Dendritic cell treated with granulocyte-macrophage colony-stimulating factor and Interleukin-4, amounts not matched to agents 40 ng/mL and 50 ng/mL, for 4 days (primary cell): ENCODE results near the gene PLA2G3.
"Not testable (repeated sequence)": the region's sequence is repeated elsewhere in the genome, so short reads cannot be mapped to it uniquely, and the experiment has no call there.

Experiments
- H3K27ac Mint-ChIP-seq: one replicate; pipeline ENCODE4 v1.8.0; 2022; ENCODE audit warnings: mild to moderate bottlenecking, mixed read lengths
- H3K27me3 Mint-ChIP-seq: one replicate; pipeline ENCODE4 v1.8.0; 2022; ENCODE audit warnings: mild to moderate bottlenecking, mixed read lengths
- H3K36me3 Mint-ChIP-seq: one replicate; pipeline ENCODE4 v1.8.0; 2022; ENCODE audit warnings: low read depth, mixed read lengths
- H3K4me1 Mint-ChIP-seq: one replicate; pipeline ENCODE4 v1.8.0; 2022; ENCODE audit warnings: low read depth, mixed read lengths
- H3K4me3 Mint-ChIP-seq: one replicate; pipeline ENCODE4 v1.8.0; 2022; ENCODE audit warnings: mild to moderate bottlenecking, moderate library complexity, mixed read lengths
- H3K9me3 Mint-ChIP-seq: one replicate; pipeline ENCODE4 v1.8.0; 2022; ENCODE audit warnings: mixed read lengths
- intact Hi-C: fragments of 100-400 bp; cut with micrococcal nuclease; formaldehyde crosslinking; loops from one replicate; pipeline ENCODE4 v1.15.0; 2022

Gene PLA2G3, protein sequence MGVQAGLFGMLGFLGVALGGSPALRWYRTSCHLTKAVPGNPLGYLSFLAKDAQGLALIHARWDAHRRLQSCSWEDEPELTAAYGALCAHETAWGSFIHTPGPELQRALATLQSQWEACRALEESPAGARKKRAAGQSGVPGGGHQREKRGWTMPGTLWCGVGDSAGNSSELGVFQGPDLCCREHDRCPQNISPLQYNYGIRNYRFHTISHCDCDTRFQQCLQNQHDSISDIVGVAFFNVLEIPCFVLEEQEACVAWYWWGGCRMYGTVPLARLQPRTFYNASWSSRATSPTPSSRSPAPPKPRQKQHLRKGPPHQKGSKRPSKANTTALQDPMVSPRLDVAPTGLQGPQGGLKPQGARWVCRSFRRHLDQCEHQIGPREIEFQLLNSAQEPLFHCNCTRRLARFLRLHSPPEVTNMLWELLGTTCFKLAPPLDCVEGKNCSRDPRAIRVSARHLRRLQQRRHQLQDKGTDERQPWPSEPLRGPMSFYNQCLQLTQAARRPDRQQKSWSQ

DNA sequence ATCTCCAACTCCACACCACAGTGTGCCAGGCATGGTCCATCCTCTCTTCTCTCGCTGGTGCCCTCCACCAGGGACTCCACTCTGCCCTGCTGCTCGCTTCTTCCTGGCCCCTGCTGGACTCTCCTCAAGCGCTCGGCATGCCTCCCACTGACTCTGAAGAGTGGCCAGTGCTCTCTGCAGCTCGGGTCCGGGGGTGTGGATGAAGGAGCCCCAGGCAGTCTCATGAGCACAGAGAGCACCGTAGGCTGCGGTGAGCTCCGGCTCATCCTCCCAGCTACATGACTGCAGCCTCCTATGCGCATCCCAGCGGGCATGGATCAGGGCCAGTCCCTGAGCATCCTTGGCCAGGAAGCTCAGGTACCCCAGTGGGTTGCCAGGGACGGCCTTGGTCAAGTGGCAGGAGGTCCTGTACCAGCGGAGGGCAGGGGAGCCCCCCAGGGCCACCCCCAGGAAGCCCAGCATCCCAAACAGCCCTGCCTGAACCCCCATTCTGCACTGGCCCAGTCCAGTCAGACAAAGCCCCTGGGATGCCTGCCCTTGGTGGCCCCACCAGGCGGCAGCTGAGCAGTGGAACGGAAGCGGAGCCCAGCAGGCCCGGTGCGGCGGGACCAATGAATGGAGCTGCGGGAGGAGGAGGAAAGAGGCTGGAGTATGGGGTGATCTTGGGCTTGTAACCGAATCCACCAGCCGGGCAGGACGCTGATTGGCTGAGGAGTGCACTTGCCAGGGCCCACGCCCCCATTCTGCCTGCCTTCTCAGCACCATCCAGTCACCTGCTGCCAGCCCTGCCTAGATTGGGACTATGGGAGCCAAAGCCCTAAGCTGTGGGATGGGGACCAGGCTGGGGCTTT is at the start of gene PLA2G3:
Gene PLA2G3, minus strand, starts transcription at position 643 of the 851 bp plus-strand sequence. Its CDS starts 154 bp downstream, at position 489.
- Mint-ChIP-seq H3K27ac (no peak within 1 kb of the TSS), H3K4me1 (no peaks in the 10 kb centered on the region), H3K4me3 (no peak within 1 kb of the TSS), H3K36me3 (no peaks in the 10 kb centered on the region), H3K27me3 (peaks cover 9% of the 10 kb centered on the region), H3K9me3 (no peaks in the 10 kb centered on the region)
- intact Hi-C loops: no loop called here

DNA sequence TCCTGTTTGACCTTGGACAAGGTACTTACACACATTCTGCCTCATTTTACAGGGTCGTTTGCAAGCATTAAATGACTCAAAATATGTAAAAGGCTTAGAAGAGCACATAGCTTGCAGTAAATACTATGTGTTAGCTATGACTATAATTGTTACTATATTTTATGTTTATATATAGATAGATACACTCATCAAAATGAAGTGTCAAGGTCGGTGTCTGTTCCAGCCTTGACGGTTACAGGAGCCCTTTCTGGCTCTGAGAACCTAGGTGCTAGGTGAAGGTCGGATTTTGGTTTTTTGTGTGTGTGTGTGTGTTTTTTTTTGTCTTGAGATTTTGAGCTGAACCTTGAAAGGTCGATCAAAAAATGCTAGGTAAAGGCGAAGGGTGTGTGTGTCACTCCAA is 47.3 kb upstream of the PLA2G3 start:
- Mint-ChIP-seq H3K36me3 (peaks cover 85% of the 10 kb centered on the region), H3K9me3 (no peaks in the 10 kb centered on the region), H3K27me3 (no peaks in the 10 kb centered on the region), H3K27ac (no peak overlapping the region), H3K4me3 (no peak overlapping the region), H3K4me1 (no peaks in the 10 kb centered on the region)
- intact Hi-C loops: no loop called here

DNA sequence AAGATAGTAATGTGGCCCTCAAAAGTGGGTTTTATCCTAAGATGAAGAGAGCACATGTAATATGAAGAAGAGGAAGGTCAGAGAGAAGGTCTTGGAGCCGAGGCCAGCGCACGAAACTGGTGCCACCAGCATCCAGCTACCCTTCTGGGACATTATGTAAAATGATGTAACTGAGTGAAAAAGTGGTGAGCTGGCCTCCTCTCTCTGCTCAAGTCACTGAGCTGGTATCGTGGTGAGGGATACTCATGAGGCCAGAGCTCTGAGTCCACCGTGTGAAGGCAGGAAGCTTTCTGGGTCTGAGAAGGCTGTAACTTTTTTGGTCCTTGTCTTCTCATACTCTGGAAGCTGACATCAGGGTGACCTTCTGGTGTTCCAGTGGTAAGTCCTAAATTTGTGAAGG is 44.7 kb upstream of the PLA2G3 start:
- Mint-ChIP-seq H3K36me3 (peaks cover 72% of the 10 kb centered on the region), H3K9me3 (no peaks in the 10 kb centered on the region), H3K27ac (no peak overlapping the region), H3K4me1 (no peaks in the 10 kb centered on the region), H3K27me3 (no peaks in the 10 kb centered on the region), H3K4me3 (no peak overlapping the region)
- intact Hi-C loops: no loop called here

DNA sequence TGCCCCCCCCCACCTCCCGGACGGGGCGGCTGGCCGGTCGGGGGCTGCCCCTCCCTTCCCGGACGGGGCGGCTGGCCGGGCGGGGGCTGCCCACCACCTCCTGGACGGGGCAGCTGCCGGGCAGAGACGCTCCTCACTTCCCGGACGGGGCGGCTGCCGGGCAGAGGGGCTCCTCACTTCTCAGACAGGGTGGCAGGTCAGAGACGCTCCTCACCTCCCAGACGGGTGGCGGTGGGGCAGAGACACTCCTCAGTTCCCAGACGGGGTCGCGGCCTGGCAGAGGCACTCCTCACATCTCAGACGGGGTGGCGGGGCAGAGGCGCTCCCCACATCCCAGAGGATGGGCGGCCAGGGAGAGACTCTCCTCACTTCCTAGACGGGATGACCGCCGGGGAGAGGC is 43.7 kb upstream of the PLA2G3 start:
- no peak overlapping the region for H3K27ac Mint-ChIP-seq
- peaks cover 72% of the 10 kb centered on the region for H3K36me3 Mint-ChIP-seq
- peaks cover 7% of the 10 kb centered on the region for H3K4me1 Mint-ChIP-seq
- intact Hi-C loops: no loop called here
- H3K27me3 Mint-ChIP-seq: no peaks in the 10 kb centered on the region
- H3K4me3 Mint-ChIP-seq: no peak overlapping the region
- no peaks in the 10 kb centered on the region for H3K9me3 Mint-ChIP-seq

DNA sequence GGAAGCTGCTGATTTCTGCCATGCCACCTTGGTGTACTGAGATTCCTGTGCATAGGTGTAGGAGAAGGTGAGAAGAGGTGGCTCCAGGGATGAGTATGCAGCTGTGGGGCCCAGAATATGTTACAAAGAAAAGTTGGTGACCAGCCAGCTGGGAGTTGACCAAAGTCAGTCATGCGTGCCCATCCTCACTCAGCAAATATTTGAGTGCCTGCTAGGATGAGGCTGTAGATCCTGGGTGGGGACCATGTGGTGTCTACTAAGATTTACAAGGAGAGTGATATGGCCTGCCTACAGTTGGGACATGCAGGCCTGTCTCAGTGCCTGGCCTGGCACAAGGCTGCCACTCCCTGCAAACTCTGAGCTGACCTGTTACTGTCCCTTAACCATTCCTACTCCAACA is 39.0 kb upstream of the PLA2G3 start:
- peaks cover 21% of the 10 kb centered on the region for H3K4me1 Mint-ChIP-seq
- peaks cover 70% of the 10 kb centered on the region for H3K36me3 Mint-ChIP-seq
- H3K4me3 Mint-ChIP-seq: no peak overlapping the region
- H3K27ac Mint-ChIP-seq: no peak overlapping the region
- no peaks in the 10 kb centered on the region for H3K27me3 Mint-ChIP-seq
- intact Hi-C loops: no loop called here
- H3K9me3 Mint-ChIP-seq: no peaks in the 10 kb centered on the region

DNA sequence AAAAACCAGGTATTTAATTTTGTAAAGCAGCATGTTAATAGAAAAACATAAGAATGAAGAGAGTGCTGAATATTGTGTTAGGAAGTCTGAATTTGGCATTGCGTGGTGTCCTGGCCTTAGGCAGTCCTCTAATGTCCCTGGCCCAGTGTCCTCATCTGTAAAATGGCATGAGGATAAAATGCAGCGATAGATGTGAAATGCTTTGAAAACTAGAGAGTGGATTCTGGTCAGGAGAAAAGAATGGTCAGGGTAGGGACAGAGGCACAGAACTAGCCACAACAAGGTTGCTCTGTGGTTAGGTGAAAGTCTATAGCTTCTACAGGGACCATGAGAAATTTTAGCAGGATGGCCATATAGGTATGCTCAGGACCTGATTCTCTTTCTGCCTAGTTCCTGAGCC is 38.6 kb upstream of the PLA2G3 start:
- Mint-ChIP-seq H3K4me1 (peaks cover 21% of the 10 kb centered on the region), H3K27ac (no peak overlapping the region), H3K9me3 (no peaks in the 10 kb centered on the region), H3K36me3 (peaks cover 66% of the 10 kb centered on the region), H3K4me3 (no peak overlapping the region), H3K27me3 (no peaks in the 10 kb centered on the region)
- intact Hi-C loops: no loop called here

DNA sequence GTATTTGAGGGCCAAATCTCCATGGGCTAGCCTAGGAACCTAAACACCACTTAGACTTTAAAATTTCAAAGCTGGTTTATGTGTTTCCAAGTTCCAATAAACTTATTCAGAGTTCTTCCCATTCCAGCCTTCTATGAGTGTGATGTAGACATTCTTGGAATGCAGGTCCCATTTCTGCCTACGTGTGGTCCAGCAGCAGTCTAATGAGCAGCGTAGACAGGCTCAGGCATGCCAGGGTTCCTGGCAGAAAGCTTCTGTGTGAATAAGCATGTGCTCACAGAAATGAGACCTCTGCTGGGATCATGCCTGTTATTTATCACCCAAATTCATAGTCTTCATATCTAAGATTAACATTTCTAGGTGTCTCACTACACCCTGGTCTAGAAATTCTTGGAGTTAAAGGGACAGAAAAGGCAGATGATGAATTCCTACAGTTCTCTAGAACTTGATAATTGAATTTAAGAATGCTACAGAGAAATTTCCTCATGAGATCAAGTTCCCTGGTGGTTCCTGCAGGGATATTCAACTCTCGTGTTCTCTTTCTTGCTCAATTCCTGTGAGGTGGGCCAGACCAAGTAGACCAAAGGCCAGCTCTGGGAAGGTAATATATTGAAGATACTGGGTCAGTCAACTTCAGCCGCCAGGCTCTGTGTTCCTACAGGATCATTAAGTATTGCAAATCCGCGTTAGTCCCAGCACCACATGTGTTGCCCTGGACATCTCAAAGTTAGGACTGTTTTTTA is 37.3 kb upstream of the PLA2G3 start:
- H3K4me1 Mint-ChIP-seq: peaks cover 21% of the 10 kb centered on the region
- H3K4me3 Mint-ChIP-seq: no peak overlapping the region
- H3K36me3 Mint-ChIP-seq: peaks cover 61% of the 10 kb centered on the region
- intact Hi-C loops: no loop called here
- H3K27ac Mint-ChIP-seq: no peak overlapping the region
- no peaks in the 10 kb centered on the region for H3K9me3 Mint-ChIP-seq
- no peaks in the 10 kb centered on the region for H3K27me3 Mint-ChIP-seq

DNA sequence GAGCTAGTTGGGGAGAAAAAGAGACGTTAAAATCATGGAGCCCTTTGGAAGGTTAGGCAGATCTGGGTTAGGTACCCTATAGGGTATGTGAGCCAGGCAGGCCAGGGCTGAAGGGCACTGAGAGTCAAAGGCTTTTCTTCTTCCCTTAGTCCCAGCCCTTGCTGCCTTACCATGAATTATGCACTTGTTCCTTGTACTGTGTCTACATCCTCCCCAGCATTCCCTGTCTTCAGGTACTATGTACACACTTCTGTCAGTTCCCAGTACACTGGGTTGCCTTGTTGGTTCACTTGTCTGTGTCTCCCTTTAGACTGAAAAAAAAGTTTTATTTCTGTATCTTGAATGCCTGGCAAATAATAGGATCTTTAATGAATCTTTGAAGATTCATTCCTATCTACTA is 36.6 kb upstream of the PLA2G3 start:
- H3K27me3 Mint-ChIP-seq: no peaks in the 10 kb centered on the region
- H3K4me1 Mint-ChIP-seq: peaks cover 22% of the 10 kb centered on the region
- peaks cover 61% of the 10 kb centered on the region for H3K36me3 Mint-ChIP-seq
- no peaks in the 10 kb centered on the region for H3K9me3 Mint-ChIP-seq
- H3K27ac Mint-ChIP-seq: no peak overlapping the region
- no peak overlapping the region for H3K4me3 Mint-ChIP-seq
- intact Hi-C loops: no loop called here

DNA sequence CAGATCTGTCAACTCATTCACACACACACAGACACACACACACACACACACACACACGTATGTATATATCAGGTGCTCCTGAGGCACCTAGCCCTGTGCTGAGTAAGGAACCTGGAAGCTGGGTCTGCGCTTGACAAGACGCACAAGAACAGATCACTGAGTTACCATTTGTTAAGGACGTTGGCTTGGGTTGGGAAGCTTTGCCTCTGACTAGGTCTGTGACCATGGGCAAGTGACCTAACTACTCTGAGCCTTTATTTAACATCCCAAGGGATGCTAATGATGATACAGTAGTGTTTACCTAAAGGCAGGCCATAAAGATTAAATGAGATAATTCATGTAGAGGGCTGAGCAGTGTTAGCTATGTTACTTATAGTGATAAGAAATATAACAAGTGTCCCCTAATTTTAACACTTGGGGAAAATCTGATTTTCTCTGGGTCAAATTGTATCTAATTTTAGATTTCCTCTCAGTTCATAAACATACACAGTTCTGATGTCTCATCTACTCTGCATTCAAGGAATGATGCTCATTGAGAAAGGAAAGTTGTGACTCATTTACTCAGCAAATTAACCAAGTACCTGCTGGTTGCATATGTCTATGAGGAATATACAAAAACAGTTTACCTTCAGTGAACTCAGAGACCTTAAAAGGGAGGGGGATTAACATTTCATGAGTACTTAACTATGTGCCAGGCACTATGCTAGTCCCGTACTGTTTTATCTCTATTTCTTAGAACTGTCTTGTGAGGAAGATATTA is 33.3 kb upstream of the PLA2G3 start:
- Mint-ChIP-seq H3K9me3 (no peaks in the 10 kb centered on the region), H3K4me1 (peaks cover 29% of the 10 kb centered on the region), H3K27me3 (no peaks in the 10 kb centered on the region), H3K4me3 (no peak overlapping the region), H3K36me3 (peaks cover 43% of the 10 kb centered on the region), H3K27ac (no peak overlapping the region)
- intact Hi-C loops: no loop called here

DNA sequence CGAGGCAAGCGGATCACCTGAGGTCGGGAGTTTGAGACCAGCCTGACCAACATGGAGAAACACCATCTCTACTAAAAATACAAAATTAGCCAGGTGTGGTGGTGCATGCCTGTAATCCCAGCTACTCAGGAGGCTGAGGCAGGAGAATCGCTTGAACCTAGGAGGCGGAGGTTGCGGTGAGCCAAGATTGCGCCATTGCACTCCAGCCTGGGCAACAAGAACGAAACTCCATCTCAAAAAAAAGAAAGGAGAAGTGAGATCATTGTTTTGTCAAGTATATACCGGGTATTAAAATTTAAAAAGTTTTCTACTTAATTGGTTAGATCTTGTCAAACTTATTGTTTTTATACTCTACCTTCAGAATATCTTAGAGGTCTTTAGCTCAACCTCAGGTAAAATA is 31.4 kb upstream of the PLA2G3 start:
- H3K4me1 Mint-ChIP-seq: peaks cover 33% of the 10 kb centered on the region
- intact Hi-C loops, H3K27ac Mint-ChIP-seq, H3K27me3 Mint-ChIP-seq, H3K4me3 Mint-ChIP-seq, H3K9me3 Mint-ChIP-seq: not testable (repeated sequence)
- H3K36me3 Mint-ChIP-seq: peaks cover 42% of the 10 kb centered on the region

DNA sequence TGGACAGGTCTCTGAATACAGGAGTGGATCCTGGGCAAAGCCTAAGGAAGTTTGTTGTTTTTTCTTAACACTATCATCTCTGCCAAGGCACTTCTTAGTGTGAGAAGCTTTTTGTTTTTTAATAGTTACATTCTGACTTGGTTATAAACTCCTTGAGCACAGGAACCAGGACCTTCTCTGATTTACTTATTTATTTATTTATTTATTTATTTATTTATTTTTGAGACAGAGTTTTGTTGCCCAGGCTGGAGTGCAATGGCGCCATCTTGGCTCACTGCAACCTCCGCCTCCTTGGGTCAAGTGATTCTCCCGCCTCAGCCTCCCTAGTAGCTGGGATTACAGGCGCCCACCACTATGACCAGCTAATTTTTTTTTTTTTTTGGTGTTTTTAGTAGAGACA is 30.7 kb upstream of the PLA2G3 start:
- Mint-ChIP-seq H3K36me3 (peaks cover 42% of the 10 kb centered on the region), H3K4me1 (peaks cover 34% of the 10 kb centered on the region), H3K9me3 (no peaks in the 10 kb centered on the region), H3K4me3 (no peak overlapping the region), H3K27ac (no peak overlapping the region), H3K27me3 (no peaks in the 10 kb centered on the region)
- intact Hi-C loops: no loop called here

DNA sequence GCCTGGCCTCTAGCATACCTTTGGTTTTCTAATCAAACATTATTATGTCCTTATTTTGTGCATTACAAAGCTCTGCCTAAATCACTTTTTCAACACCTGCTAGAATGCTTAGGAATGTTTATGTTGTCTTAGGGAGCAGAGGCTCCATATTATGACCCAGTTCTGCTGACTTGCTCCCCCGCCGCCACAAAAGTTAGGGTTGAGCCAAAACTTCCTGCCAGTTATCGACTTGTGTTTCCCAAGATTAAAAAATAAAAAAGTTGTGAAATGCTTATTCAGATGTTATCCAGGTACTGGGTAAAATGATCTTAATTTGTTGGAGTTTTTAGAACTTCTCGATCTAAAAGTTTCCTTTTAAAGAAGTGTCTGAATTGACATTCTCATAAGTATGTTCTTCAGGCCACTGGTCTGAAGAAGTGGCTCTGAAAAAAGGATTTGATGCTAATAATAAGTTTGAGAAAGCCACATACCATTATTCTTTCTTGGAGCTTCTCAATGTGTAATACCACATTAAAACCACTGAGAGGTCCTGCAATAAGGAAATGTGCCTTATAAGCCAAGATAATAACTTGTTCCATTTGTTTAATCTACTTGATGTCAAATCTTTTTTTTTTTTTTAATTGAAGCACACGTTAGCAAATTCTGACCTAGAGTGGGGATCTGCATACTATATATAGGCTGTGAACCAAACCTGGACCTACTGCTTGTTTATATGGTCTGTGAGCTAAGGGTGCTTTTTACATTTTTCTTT is 21.9 kb upstream of the PLA2G3 start:
- H3K4me1 Mint-ChIP-seq: peaks cover 49% of the 10 kb centered on the region
- intact Hi-C loops: loop anchor here (5.0 kb wide), 1 partner anchor 75 kb away; no protein-coding TSS in a partner anchor
- no peaks in the 10 kb centered on the region for H3K9me3 Mint-ChIP-seq
- peaks cover 45% of the 10 kb centered on the region for H3K36me3 Mint-ChIP-seq
- H3K4me3 Mint-ChIP-seq: peak overlapping the region; percentile 4
- H3K27ac Mint-ChIP-seq: no peak overlapping the region
- peaks cover 7% of the 10 kb centered on the region for H3K27me3 Mint-ChIP-seq

DNA sequence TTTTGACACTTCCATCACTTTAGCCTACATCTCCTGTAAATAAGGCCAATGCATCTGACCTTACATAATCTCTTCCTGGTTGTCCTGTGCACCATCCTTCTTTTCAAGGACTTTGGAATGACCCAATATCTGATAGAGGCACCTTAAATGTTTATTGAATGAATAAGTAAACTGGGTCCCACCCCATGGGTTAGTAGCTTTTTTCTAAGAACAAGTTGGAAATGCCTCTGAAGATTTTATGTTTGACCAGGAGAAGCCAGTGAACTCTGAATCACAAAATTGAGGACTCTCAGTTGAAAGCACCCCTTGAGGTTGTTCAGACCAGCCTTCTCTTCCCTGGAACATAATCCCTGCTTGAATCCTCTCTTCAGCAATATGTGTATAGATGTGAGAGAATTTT is 21.1 kb upstream of the PLA2G3 start:
- peaks cover 45% of the 10 kb centered on the region for H3K4me1 Mint-ChIP-seq
- H3K27ac Mint-ChIP-seq: no peak overlapping the region

More for the DNA sequence above, 21.1 kb upstream of the PLA2G3 start:
- no peaks in the 10 kb centered on the region for H3K9me3 Mint-ChIP-seq
- intact Hi-C loops: loop anchor here (5.0 kb wide), 1 partner anchor 74 kb away; no protein-coding TSS in a partner anchor
- peaks cover 7% of the 10 kb centered on the region for H3K27me3 Mint-ChIP-seq
- H3K36me3 Mint-ChIP-seq: peaks cover 38% of the 10 kb centered on the region
- peak overlapping the region; percentile 91 for H3K4me3 Mint-ChIP-seq
